HS-27A (cell line): ENCODE results near the gene PRKD2.

Experiments used
- DNase-seq: peaks from one replicate; pipeline ENCODE4 v3.0.0-alpha.2; 2012; ENCODE audit warnings: low read depth, missing footprints

Gene PRKD2

GRCh38 chr19:46741447-46741846 lies 24.5 kb upstream of the PRKD2 start:
- no peak for DNase-seq

- no peak for DNase-seq
These were observed 22.4 kb upstream of the PRKD2 start for GRCh38 chr19:46739290-46739771.

- DNase-seq: no peak
These were observed 20.9 kb upstream of the PRKD2 start for GRCh38 chr19:46737761-46738171.

GRCh38 chr19:46737298-46737654 lies 20.4 kb upstream of the PRKD2 start:
- no peak for DNase-seq

- DNase-seq: no peak
These were observed 19.8 kb upstream of the PRKD2 start for GRCh38 chr19:46736531-46737297.

GRCh38 chr19:46733690-46734292 lies 16.9 kb upstream of the PRKD2 start:
- DNase-seq: no peak

GRCh38 chr19:46732966-46733689 lies 16.2 kb upstream of the PRKD2 start:
- DNase-seq: no peak

GRCh38 chr19:46732172-46732938 lies 15.4 kb upstream of the PRKD2 start:
- no peak for DNase-seq

GRCh38 chr19:46731584-46731983 lies 14.7 kb upstream of the PRKD2 start:
- DNase-seq: no peak

- no peak for DNase-seq
These were observed 14.1 kb upstream of the PRKD2 start for GRCh38 chr19:46731007-46731501.

GRCh38 chr19:46730595-46730994 lies 13.7 kb upstream of the PRKD2 start:
- DNase-seq: no peak

GRCh38 chr19:46730187-46730586 lies 13.3 kb upstream of the PRKD2 start:
- DNase-seq: no peak

- DNase-seq: no peak
These were observed 12.8 kb upstream of the PRKD2 start for GRCh38 chr19:46729696-46730095.

- no peak for DNase-seq
These were observed 11.9 kb upstream of the PRKD2 start for GRCh38 chr19:46728693-46729339.

GRCh38 chr19:46728208-46728607 lies 11.3 kb upstream of the PRKD2 start:
- no peak for DNase-seq

- no peak for DNase-seq
These were observed 10.8 kb upstream of the PRKD2 start for GRCh38 chr19:46727757-46728156.

- DNase-seq: no peak
These were observed 10.1 kb upstream of the PRKD2 start for GRCh38 chr19:46726971-46727501.

GRCh38 chr19:46726551-46726950 lies 9.6 kb upstream of the PRKD2 start:
- no peak for DNase-seq

GRCh38 chr19:46725859-46726393 lies 9.0 kb upstream of the PRKD2 start:
- no peak for DNase-seq

- no peak for DNase-seq
These were observed 8.3 kb upstream of the PRKD2 start for GRCh38 chr19:46725036-46725820.
